GM18519 (cell line): ENCODE measurements around the gene CDC42BPB.
"Not testable (repeated sequence)": the region's sequence is repeated elsewhere in the genome, so short reads cannot be mapped to it uniquely, and the experiment has no call there.

Experiments used
- ATAC-seq: cut with Tn5 transposase; IDR thresholded peaks from one replicate; pipeline ENCODE4 v1.9.1; 2021; ENCODE audit warnings: mild to moderate bottlenecking, moderate library complexity; ENCODE audit not compliant: unreplicated experiment, low FRiP score

Gene CDC42BPB

GRCh38 chr14:103056322-103057027 is 874 bp downstream of the CDC42BPB start:
- ATAC-seq, result no peak

GRCh38 chr14:103055695-103056094 is 1.7 kb downstream of the CDC42BPB start:
- no peak for ATAC-seq

- no peak for ATAC-seq
Observed at GRCh38 chr14:103052407-103052806, 4.9 kb downstream of the CDC42BPB start.

GRCh38 chr14:103050935-103051334 is 6.4 kb downstream of the CDC42BPB start:
- no peak for ATAC-seq

GRCh38 chr14:103047453-103047852 is 9.9 kb downstream of the CDC42BPB start:
- ATAC-seq, result not testable (repeated sequence)

GRCh38 chr14:103045371-103045869 is 11.9 kb downstream of the CDC42BPB start:
- no peak for ATAC-seq

- ATAC-seq, result no peak
Observed at GRCh38 chr14:103043257-103044015, 13.9 kb downstream of the CDC42BPB start.

GRCh38 chr14:103041464-103041863 is 15.9 kb downstream of the CDC42BPB start:
- ATAC-seq, result no peak

- ATAC-seq, result no peak
Observed at GRCh38 chr14:103033681-103034096, 23.7 kb downstream of the CDC42BPB start.

- ATAC-seq, result no peak
Observed at GRCh38 chr14:103031956-103032355, 25.4 kb downstream of the CDC42BPB start.

GRCh38 chr14:103031566-103031911 is 25.8 kb downstream of the CDC42BPB start:
- ATAC-seq, result no peak

GRCh38 chr14:103030741-103031565 is 26.4 kb downstream of the CDC42BPB start:
- no peak for ATAC-seq

GRCh38 chr14:103029936-103030335 is 27.4 kb downstream of the CDC42BPB start:
- no peak for ATAC-seq

- no peak for ATAC-seq
Observed at GRCh38 chr14:103028772-103029171, 28.6 kb downstream of the CDC42BPB start.

- no peak for ATAC-seq
Observed at GRCh38 chr14:103028161-103028767, 29.1 kb downstream of the CDC42BPB start.

GRCh38 chr14:103027451-103027850 is 29.9 kb downstream of the CDC42BPB start:
- no peak for ATAC-seq

GRCh38 chr14:103026988-103027387 is 30.4 kb downstream of the CDC42BPB start:
- no peak for ATAC-seq

- not testable (repeated sequence) for ATAC-seq
Observed at GRCh38 chr14:103026196-103026595, 31.2 kb downstream of the CDC42BPB start.

- no peak for ATAC-seq
Observed at GRCh38 chr14:103023881-103024473, 33.4 kb downstream of the CDC42BPB start.

GRCh38 chr14:103022685-103023044 is 34.7 kb downstream of the CDC42BPB start:
- no peak for ATAC-seq
